ENCODE measurements around the gene ANGPTL2.

ANGPTL2 gene

GRCh38 chr9:127088724-127089615 lies 33.5 kb downstream of the ANGPTL2 start:
- TF ChIP-seq, protein P1, sequence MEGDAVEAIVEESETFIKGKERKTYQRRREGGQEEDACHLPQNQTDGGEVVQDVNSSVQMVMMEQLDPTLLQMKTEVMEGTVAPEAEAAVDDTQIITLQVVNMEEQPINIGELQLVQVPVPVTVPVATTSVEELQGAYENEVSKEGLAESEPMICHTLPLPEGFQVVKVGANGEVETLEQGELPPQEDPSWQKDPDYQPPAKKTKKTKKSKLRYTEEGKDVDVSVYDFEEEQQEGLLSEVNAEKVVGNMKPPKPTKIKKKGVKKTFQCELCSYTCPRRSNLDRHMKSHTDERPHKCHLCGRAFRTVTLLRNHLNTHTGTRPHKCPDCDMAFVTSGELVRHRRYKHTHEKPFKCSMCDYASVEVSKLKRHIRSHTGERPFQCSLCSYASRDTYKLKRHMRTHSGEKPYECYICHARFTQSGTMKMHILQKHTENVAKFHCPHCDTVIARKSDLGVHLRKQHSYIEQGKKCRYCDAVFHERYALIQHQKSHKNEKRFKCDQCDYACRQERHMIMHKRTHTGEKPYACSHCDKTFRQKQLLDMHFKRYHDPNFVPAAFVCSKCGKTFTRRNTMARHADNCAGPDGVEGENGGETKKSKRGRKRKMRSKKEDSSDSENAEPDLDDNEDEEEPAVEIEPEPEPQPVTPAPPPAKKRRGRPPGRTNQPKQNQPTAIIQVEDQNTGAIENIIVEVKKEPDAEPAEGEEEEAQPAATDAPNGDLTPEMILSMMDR (IDR thresholded peaks at IDR 0.05): no peak
- Histone ChIP-seq H3K9me3 (no peaks in the 10 kb centered on the region), H3K36me3 (no peaks in the 10 kb centered on the region), H3K4me3 (ENCODE audit: low read depth in 1 of 2, low read length in 1 of 2) (no peak overlapping the region), H3K27ac (no peak overlapping the region), H3K4me1 (ENCODE audit: control insufficient read depth in 1 of 2, insufficient read depth in 1 of 2, low read depth in 1 of 2, low read length in 1 of 2) (no peaks in the 10 kb centered on the region), H3K27me3 (no peaks in the 10 kb centered on the region)

DNA sequence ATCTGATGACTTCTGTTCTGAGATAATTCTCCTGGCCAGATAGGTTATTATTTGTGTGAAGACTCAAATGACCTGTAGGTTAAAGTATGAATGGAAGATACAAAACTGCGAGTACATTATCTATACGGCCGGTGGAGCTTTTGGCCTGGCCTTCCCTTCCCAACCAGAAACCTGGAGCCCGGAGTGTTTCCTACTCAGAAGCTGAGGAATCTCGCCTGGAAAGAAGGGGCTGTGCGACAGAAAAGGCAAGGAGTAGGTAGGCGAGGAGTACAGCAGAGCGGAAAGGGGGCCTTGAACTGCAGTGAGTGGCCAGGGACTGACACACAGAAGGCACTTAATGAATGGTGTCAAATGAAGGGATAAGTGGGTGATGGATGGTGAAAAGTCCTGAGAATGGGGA lies 34.6 kb downstream of the ANGPTL2 start:
- H3K4me1 ChIP-seq (ENCODE audit: control insufficient read depth in 1 of 2, insufficient read depth in 1 of 2, low read depth in 1 of 2, low read length in 1 of 2): no peaks in the 10 kb centered on the region
- H3K36me3 ChIP-seq: no peaks in the 10 kb centered on the region
- TF ChIP-seq, protein P1 (IDR thresholded peaks at IDR 0.05): no peak
- no peaks in the 10 kb centered on the region for H3K27me3 ChIP-seq
- no peak overlapping the region for H3K27ac ChIP-seq
- H3K9me3 ChIP-seq: no peaks in the 10 kb centered on the region
- H3K4me3 ChIP-seq (ENCODE audit: low read depth in 1 of 2, low read length in 1 of 2): no peak overlapping the region

GRCh38 chr9:127087411-127087810 lies 35.0 kb downstream of the ANGPTL2 start:
- TF ChIP-seq, protein P1 (IDR thresholded peaks at IDR 0.05): no peak
- H3K27ac ChIP-seq: no peak overlapping the region

GRCh38 chr9:127086771-127087170 lies 35.7 kb downstream of the ANGPTL2 start:
- H3K27ac ChIP-seq: no peak overlapping the region
- H3K4me3 ChIP-seq (ENCODE audit: low read depth in 1 of 2, low read length in 1 of 2): no peak overlapping the region
- no peaks in the 10 kb centered on the region for H3K4me1 ChIP-seq (ENCODE audit: control insufficient read depth in 1 of 2, insufficient read depth in 1 of 2, low read depth in 1 of 2, low read length in 1 of 2)
- no peaks in the 10 kb centered on the region for H3K9me3 ChIP-seq
- TF ChIP-seq, protein P1 (IDR thresholded peaks at IDR 0.05): no peak
- H3K27me3 ChIP-seq: no peaks in the 10 kb centered on the region
- H3K36me3 ChIP-seq: no peaks in the 10 kb centered on the region

More at GRCh38 chr9:127087411-127087810, 35.0 kb downstream of the ANGPTL2 start:
- Histone ChIP-seq H3K4me1 (ENCODE audit: control insufficient read depth in 1 of 2, insufficient read depth in 1 of 2, low read depth in 1 of 2, low read length in 1 of 2) (no peaks in the 10 kb centered on the region), H3K36me3 (no peaks in the 10 kb centered on the region), H3K27me3 (no peaks in the 10 kb centered on the region), H3K4me3 (ENCODE audit: low read depth in 1 of 2, low read length in 1 of 2) (no peak overlapping the region), H3K9me3 (no peaks in the 10 kb centered on the region)

DNA sequence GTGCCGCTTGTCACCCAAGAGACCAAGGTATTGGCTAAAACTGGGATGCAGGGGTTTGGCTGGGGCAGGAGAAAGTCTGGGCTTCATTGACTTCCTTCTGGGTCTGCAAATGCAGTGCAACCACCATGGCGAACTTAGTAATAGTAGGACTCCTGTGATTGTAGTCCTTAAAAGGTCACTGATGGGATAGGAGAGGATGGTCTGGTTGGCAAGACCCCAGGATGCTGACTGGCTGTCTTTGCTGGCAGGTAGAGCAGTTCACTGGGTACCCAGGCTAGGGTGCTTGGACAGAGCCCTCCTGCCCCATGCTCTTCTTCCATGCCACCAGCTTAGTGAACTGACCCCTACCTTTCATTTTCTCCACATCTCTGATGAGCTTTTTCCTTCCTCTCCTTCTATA lies 37.2 kb downstream of the ANGPTL2 start:
- H3K36me3 ChIP-seq: no peaks in the 10 kb centered on the region
- H3K27ac ChIP-seq: no peak overlapping the region
- TF ChIP-seq, protein P1 (IDR thresholded peaks at IDR 0.05): no peak
- H3K4me1 ChIP-seq (ENCODE audit: control insufficient read depth in 1 of 2, insufficient read depth in 1 of 2, low read depth in 1 of 2, low read length in 1 of 2): no peaks in the 10 kb centered on the region
- no peaks in the 10 kb centered on the region for H3K9me3 ChIP-seq
- no peaks in the 10 kb centered on the region for H3K27me3 ChIP-seq
- no peak overlapping the region for H3K4me3 ChIP-seq (ENCODE audit: low read depth in 1 of 2, low read length in 1 of 2)
